A673 (cell line): ENCODE data around the gene ARHGEF28.

Source experiments
- EZH2 ChIP-seq: fragments of 200-600 bp; sonication (generic); IDR thresholded peaks from 2 replicates; pipeline ENCODE4 v1.6.1; 2017; ENCODE audit warnings: borderline replicate concordance, low read depth, mild to moderate bottlenecking, mixed read lengths, antibody characterized with exemption, low read length; ENCODE audit not compliant: poor library complexity, severe bottlenecking
- TF ChIP-seq, protein P1 (sequence below): fragments of 300-800, 200-600 bp; sonication (generic); conservative IDR thresholded peaks from 2 replicates; pipeline ENCODE4 v1.5.1; 2017; ENCODE audit warnings: low read depth, mild to moderate bottlenecking, antibody characterized with exemption, low read length, moderate library complexity, mixed read lengths

DNA sequence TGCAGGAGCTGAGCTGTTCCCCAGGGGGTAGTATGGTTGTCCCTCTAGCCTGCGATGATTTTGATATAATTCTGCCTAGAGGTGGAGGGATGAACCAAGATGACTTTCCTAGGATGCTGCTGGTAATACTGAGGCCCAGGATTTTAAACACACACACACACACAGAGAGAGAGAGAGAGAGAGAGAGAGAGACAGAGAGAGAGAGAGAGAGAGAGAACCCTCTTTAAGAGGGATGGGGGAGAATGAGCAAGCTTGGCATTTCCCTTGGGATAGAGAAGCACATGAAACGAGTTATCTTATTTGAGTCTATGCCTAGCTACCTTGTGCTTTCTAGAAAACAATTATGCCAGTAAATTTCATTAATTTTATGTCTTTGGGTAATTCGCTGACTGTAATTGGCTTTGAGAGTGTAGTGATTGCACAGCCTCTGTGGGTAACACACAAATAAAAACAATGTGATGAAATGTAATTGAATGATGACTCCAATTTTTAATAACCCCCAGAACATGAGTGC, 338.4 kb downstream of the ARHGEF28 start:
- TF ChIP-seq, protein P1, sequence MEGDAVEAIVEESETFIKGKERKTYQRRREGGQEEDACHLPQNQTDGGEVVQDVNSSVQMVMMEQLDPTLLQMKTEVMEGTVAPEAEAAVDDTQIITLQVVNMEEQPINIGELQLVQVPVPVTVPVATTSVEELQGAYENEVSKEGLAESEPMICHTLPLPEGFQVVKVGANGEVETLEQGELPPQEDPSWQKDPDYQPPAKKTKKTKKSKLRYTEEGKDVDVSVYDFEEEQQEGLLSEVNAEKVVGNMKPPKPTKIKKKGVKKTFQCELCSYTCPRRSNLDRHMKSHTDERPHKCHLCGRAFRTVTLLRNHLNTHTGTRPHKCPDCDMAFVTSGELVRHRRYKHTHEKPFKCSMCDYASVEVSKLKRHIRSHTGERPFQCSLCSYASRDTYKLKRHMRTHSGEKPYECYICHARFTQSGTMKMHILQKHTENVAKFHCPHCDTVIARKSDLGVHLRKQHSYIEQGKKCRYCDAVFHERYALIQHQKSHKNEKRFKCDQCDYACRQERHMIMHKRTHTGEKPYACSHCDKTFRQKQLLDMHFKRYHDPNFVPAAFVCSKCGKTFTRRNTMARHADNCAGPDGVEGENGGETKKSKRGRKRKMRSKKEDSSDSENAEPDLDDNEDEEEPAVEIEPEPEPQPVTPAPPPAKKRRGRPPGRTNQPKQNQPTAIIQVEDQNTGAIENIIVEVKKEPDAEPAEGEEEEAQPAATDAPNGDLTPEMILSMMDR, result no peak
- TF ChIP-seq EZH2, result no peak
